ENCODE measurements around the gene NCDN. TPM values are rescaled to one million over a fixed set of nuclear protein-coding genes. Genes with fewer than 3 reads are reported as not detected.

The NCDN gene
- total RNA-seq, 2 experiments from 2014 or later = 17.3 to 17.5 TPM

DNA sequence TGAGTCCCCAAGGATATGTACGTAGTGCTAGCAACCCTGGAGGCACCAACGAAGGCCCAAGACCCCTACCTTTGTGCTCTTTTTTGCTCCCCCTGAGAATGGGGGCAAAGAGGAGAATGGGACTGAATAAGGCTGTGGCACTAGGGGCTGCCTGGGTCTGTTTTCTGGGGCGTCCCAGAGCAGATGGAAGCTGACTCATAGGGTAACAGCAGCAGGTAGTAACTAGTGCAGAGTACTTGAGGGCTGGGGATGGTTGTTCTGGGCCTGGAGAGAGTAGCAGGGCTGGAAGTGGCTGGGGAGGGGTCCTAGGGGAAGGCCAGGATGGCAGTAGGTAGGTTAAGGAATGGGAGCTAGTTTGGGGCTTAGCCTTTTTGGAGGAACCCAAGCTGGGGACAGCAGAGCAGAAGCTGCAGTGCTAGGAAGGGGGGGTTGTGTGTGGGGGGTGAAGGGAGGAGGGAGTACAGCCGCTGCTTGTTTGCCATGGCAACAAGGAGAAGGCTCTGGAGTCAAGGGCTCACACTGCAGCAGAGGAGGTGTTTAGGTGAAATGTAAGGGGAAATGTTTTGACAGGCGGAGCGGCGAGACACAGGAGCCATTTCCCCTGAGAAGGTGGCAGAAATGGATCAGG, 1.8 kb downstream of the NCDN start:
- intact Hi-C loops (cut with micrococcal nuclease) = loop anchor here (10.0 kb wide), 1 partner anchor 365 kb away; the partner anchor contains the start of gene SFPQ

DNA sequence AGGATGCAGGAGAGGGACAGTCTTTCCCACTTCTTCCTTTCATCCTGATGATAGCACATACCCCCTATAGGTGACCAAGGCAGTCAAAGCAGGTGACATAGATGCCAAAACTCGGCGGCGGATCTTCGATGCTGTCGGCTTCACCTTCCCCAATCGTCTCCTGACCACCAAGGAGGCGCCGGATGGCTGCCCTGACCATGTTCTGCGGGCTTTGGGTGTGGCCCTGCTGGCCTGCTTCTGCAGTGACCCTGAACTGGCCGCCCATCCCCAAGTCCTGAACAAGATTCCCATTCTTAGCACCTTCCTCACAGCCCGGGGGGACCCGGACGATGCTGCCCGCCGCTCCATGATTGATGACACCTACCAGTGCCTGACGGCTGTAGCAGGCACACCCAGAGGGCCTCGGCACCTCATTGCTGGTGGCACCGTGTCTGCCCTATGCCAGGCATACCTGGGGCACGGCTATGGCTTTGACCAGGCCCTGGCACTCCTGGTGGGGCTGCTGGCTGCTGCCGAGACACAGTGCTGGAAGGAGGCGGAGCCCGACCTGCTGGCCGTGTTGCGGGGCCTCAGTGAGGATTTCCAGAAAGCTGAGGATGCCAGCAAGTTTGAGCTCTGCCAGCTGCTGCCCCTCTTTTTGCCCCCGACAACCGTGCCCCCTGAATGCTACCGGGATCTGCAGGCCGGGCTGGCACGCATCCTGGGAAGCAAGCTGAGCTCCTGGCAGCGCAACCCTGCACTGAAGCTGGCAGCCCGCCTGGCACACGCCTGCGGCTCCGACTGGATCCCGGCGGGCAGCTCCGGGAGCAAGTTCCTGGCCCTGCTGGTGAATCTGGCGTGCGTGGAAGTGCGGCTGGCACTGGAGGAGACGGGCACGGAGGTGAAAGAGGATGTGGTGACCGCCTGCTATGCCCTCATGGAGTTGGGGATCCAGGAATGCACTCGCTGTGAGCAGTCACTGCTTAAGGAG, 2.9 kb downstream of the NCDN start:
- H3K27me3 Mint-ChIP-seq = no peaks in the 10 kb centered on the region
- ATAC-seq (no peak), DNase-seq (no peak)
- peaks cover 4% of the 10 kb centered on the region for H3K36me3 Mint-ChIP-seq (ENCODE audit: low read depth)
- H3K27ac Mint-ChIP-seq = no peak overlapping the region
- peaks cover 38% of the 10 kb centered on the region for H3K4me1 Mint-ChIP-seq (ENCODE audit: low read depth)
- H3K9me3 Mint-ChIP-seq = no peaks in the 10 kb centered on the region
- intact Hi-C loops (cut with micrococcal nuclease) = loop anchor here (5.0 kb wide), 1 partner anchor 108 kb away; no protein-coding TSS in a partner anchor
- no peak overlapping the region for H3K4me3 Mint-ChIP-seq
- CTCF ChIA-PET = interaction anchor here (1.1 to 4.9 kb wide), 3 partner anchors 109 to 166 kb away, joined by 3 to 44 read pairs (median 4); no protein-coding TSS in a partner anchor
- POLR2A ChIA-PET = no interaction called here
- TF ChIP-seq, protein P1, sequence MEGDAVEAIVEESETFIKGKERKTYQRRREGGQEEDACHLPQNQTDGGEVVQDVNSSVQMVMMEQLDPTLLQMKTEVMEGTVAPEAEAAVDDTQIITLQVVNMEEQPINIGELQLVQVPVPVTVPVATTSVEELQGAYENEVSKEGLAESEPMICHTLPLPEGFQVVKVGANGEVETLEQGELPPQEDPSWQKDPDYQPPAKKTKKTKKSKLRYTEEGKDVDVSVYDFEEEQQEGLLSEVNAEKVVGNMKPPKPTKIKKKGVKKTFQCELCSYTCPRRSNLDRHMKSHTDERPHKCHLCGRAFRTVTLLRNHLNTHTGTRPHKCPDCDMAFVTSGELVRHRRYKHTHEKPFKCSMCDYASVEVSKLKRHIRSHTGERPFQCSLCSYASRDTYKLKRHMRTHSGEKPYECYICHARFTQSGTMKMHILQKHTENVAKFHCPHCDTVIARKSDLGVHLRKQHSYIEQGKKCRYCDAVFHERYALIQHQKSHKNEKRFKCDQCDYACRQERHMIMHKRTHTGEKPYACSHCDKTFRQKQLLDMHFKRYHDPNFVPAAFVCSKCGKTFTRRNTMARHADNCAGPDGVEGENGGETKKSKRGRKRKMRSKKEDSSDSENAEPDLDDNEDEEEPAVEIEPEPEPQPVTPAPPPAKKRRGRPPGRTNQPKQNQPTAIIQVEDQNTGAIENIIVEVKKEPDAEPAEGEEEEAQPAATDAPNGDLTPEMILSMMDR (IDR thresholded peaks at IDR 0.05) = no peak

More for the DNA sequence above, 1.8 kb downstream of the NCDN start:
- H3K4me3 Mint-ChIP-seq = peak overlapping the region; percentile 92
- no peaks in the 10 kb centered on the region for H3K27me3 Mint-ChIP-seq
- H3K27ac Mint-ChIP-seq = peak overlapping the region; percentile 30
- H3K36me3 Mint-ChIP-seq (ENCODE audit: low read depth) = peaks cover 2% of the 10 kb centered on the region
- ATAC-seq = no peak
- no peaks in the 10 kb centered on the region for H3K9me3 Mint-ChIP-seq
- POLR2A ChIA-PET = interaction anchor here (0.8 kb wide), 1 partner anchor 12 kb away, joined by 3 read pairs; no protein-coding TSS in a partner anchor
- no peak for DNase-seq
- peaks cover 43% of the 10 kb centered on the region for H3K4me1 Mint-ChIP-seq (ENCODE audit: low read depth)
- CTCF ChIA-PET = interaction anchor here (0.6 to 4.9 kb wide), 5 partner anchors 9 to 167 kb away, joined by 3 to 44 read pairs (median 4); no protein-coding TSS in a partner anchor
- TF ChIP-seq, protein P1 (IDR thresholded peaks at IDR 0.05) = no peak

DNA sequence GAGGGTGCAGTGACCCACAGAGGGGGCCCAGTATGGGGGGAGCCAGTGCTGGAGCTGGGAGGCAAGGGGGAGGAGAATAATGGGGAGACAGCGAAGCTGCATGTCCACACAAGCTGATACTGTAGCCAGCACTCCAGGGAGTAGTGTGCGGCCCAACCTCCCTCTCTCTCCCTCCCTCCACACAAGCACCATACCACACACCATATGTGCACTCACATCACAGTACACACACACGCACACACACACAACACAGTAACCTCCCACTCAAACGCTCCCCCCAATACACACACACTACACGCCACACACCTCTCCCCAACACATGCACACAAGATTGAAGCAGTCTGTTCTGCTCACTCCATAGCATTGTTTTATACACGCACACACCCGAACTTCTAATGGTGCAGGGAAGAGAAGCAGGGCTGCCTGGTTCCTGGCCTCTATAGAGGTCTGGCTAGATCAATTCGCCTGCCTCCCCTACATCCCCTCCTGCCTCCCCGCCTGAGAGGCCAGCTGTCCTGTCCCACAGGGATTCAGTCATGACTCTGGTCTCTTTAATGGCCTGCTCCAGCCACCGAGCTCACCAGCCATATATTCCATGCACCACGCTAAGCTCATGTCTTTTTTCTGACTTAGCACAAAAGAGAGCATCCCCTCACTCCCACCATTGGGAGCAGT, 3.8 kb downstream of the NCDN start:
- Mint-ChIP-seq H3K27ac (no peak overlapping the region), H3K27me3 (no peaks in the 10 kb centered on the region), H3K36me3 (ENCODE audit: low read depth) (peaks cover 5% of the 10 kb centered on the region), H3K4me3 (no peak overlapping the region), H3K4me1 (ENCODE audit: low read depth) (peaks cover 29% of the 10 kb centered on the region), H3K9me3 (no peaks in the 10 kb centered on the region)
- TF ChIP-seq, protein P1 (IDR thresholded peaks at IDR 0.05) = no peak
- DNase-seq (no peak), ATAC-seq (no peak)
- CTCF ChIA-PET = interaction anchor here (1.2 to 4.9 kb wide), 2 partner anchors 110 to 163 kb away, joined by 4 to 44 read pairs; no protein-coding TSS in a partner anchor
- POLR2A ChIA-PET = interaction anchor here (1.4 kb wide), 1 partner anchor 107 kb away, joined by 5 read pairs; no protein-coding TSS in a partner anchor
- intact Hi-C loops (cut with micrococcal nuclease) = loop anchor here (5.0 kb wide), 1 partner anchor 109 kb away; no protein-coding TSS in a partner anchor

DNA sequence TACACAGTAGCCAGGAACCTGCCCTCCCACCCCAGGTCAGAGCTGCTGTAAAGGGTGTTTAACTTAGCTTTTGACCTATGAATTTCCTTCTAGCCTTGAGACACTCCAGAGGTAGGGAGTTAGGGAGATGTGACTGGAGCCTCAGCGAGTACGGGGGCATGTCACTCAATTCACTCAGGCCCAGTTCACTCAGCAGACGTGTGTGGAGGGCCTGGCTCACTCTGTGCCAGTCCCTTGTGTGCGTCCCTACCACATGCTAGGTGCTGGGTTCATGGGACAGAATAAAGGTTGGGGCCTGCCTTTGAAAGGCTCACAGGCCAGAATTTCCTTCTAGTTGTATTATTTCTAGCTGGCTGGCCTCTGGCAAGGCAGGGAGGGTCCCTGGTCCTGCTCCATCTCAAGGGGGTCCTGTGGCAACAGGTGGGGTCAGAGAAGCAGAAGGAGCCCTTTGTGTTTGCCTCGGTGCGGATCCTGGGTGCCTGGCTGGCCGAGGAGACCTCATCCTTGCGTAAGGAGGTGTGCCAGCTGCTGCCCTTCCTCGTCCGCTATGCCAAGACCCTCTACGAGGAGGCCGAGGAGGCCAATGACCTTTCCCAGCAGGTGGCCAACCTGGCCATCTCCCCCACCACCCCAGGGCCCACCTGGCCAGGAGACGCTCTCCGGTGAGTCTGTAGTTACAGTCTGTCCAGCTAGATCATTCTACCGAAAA, 4.5 kb downstream of the NCDN start:
- peaks cover 10% of the 10 kb centered on the region for H3K36me3 Mint-ChIP-seq (ENCODE audit: low read depth)
- ChIA-PET POLR2A (interaction anchor here (1.4 kb wide), 1 partner anchor 107 kb away, joined by 5 read pairs; no protein-coding TSS in a partner anchor), CTCF (interaction anchor here (1.0 to 4.9 kb wide), 3 partner anchors 107 to 162 kb away, joined by 4 to 44 read pairs (median 5); no protein-coding TSS in a partner anchor)
- no peaks in the 10 kb centered on the region for H3K9me3 Mint-ChIP-seq
- H3K4me3 Mint-ChIP-seq = no peak overlapping the region
- H3K27me3 Mint-ChIP-seq = no peaks in the 10 kb centered on the region
- peaks cover 27% of the 10 kb centered on the region for H3K4me1 Mint-ChIP-seq (ENCODE audit: low read depth)
- ATAC-seq (no peak), DNase-seq (no peak)
- no peak overlapping the region for H3K27ac Mint-ChIP-seq
- TF ChIP-seq, protein P1 (IDR thresholded peaks at IDR 0.05) = no peak
- intact Hi-C loops (cut with micrococcal nuclease) = loop anchor here (5.0 kb wide), 1 partner anchor 110 kb away; no protein-coding TSS in a partner anchor
